SKM-1 (cell line): ENCODE measurements around the gene H3-3A.

Experiments used
- DNase-seq: peaks from one replicate; lab custom pipeline; 2025; ENCODE audit not compliant: unreplicated experiment; lab: John Stamatoyannopoulos, UW

Gene H3-3A

DNA sequence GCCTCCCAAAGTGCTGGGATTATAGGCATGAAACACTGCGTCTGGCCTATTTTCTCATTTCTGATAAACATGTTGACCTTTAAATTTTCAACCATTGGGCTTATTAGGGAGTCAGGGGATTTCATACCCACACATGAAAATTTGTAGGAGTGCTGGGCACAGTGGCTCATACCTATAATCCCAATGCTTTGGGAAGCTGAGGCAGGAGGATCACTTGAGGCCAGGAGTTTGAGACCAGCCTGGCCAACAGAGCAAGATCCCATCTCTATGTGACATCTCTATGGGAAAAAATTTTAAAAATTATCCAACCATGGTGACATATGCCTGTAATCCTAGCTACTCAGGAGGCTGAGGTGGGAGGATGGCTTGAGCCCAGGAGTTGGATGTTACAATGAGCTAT, 10.5 kb upstream of the H3-3A start:
- no peak for DNase-seq

DNA sequence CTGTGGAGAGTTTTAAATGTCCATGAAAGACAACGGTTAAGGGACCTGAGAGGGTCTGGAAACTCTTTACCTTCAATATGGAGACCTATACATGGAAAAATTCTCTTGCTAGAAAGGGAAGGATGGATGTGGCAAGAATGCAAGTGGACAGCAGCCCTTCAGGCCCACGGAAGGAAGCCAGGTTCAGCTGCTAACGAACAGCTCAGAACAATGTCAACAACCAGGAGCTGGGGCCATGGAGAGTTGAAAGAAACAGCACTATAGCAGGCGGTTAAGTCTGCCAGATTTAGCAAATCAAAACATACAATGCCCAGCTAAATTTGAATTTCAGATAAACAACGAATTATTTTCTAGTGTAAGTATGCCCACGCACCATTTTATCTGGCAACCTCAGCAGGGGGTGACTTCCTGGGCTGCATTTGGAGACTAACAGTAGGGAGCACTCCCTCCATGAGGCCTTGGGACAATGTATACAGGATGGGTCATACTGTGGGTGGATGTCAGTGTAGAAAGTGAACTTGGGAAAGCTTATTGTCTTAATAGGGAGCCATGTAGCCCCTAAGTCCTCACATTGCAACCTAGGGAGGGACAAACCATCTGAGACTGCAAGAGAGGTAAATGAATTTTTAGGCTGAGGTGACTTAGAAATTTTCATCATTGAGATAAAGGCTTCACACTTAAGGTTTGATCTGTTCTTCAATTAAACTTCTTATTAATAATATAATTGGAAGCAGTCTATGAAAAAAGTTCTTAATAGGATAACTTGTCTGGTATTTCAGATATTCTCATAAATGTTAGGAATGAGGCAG, 7.8 kb upstream of the H3-3A start:
- DNase-seq: no peak

DNA sequence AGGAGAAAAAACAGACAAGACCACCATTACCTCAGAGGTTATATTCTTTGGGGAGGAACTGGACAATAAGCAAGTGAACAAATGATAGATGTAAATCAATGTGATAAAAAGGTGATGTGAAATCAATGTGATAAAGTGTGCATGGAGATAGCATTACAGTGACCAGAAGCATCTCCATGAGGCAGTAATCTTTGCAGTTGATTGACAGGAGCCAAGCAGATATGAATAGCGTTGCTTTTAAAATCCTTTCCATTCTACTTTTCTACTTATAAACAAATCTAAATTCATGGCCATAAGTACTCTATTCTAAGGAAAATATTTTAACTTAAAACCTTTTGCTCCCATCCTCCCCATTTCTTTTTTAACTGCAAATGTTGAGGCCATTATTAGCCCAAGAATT, 2.8 kb upstream of the H3-3A start:
- DNase-seq: no peak

DNA sequence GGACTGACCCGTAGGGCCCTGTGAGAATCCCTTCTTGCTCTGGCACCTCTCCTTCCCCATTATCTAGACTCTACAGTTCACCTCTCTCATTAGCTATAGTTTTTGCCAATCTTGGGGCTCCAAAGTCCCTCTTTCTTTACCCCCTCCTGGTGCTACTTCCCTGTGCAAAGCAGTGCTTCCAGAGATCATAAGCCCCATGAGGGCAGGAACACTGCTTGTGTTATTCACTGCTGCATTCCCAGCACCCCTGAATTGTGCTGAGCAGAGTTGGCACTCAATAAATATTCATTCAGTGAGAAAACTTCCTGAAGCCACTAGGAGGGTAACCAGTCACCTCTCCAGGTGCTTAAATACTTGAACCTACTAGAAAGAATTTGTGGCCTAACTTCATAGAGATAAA, 2.1 kb upstream of the H3-3A start:
- DNase-seq: no peak

DNA sequence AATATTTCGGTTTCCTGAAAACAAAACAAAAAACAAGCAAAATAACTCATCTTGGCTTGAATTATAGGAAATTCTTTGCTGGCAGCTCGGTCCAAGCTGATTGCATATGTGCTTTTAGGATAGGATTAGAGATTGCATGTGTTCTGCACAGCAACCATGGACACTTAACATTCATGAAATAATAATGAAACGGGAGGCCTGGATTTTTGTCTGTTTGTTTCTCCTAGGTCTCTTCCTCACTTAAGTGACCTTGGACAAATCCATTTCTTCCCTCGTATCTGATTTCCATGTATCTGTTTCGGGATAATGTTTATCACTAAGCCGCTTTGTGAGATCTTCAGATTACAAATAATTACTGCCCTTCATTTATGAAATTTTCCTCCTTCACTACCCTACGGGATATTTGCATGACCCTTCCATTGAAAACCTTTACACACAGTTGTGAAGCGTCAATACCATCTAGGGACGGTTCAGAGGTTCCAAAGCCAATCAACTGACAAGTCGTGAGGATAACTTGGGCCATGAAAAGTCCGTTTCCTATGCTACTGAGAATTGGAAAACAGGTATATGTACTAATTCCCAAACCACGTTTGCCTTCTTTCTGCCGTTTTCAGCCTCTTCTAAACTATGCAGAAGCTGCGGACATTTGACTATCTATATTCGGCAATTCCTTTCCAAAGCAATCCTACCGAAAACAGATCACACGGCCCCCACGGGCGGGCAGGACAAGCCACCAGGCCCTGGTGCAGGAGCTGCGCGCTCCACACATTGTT, 1.3 kb upstream of the H3-3A start:
- DNase-seq: no peak

DNA sequence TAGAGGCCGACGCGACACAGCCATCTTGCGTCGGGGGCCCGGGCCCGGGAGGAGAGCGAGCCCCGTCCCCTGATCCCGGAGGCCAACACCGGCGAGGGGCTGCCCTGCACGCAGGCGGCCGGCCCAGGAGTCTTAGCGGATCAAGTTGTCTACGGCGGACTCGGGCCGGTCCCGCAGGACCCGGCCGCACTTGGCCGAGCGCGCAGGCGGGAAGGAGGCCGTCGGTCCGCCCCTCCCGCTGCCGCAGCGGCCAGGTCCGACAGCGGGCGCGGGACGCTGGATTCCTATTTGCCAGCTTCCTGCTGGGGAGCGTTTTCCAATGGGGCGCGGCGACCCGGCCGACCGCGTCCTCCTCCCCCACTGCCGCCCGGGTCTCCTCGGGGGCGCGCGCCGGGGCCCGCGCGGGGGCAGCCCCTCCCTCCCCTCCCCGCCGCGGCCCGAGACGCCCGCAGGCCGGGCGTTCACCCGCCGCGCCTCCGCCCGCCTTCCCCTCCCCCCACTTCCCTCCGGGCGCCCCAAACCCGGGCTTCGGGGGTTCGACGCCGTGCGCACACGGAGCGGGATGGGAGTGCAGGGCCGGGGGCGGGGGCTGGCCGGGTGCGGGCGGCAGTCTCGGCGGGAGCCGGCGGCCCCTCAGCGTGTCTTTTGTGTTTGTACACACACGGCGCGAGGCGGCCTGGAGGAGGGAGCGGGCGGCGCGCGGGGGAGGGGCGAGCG, 517 bp upstream of the H3-3A start:
- peak; percentile 67 for DNase-seq

DNA sequence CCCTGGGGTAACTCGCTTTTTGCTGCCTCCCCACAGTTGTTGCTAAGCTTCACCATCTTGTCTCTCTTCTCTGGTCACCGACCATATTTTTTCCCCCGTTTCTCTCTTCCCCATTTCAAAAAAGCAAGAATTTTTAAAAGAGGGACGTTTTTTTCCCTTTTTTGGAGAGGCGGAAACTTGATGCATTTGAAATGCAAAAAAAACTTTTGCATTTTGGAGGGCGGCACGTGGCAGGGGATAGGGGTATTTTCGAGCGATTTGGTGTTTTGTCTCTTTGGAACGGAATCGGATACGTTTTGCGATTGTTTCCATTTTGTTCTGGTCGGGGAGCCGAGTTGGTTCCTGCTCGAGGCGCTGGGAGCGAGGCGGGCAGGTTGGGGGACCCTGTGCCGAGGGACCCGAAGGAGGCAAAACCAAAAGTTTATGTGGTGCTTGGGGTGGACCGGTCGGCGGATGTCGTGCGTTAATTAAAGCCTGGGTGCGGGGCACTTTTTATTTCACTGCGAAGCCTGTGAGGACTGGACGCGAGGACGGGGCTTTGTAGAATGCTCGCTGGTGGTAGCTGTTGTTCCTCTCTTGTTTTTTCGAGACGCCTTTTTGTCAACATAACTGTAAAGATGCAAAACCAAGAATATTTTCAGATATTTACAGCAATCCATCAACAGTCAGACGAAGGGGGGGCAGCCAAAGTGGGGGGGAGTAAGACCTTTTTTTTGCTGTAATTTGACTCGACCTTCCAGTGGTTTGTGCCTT, 884 bp downstream of the H3-3A start:
- DNase-seq: peak; percentile 47

DNA sequence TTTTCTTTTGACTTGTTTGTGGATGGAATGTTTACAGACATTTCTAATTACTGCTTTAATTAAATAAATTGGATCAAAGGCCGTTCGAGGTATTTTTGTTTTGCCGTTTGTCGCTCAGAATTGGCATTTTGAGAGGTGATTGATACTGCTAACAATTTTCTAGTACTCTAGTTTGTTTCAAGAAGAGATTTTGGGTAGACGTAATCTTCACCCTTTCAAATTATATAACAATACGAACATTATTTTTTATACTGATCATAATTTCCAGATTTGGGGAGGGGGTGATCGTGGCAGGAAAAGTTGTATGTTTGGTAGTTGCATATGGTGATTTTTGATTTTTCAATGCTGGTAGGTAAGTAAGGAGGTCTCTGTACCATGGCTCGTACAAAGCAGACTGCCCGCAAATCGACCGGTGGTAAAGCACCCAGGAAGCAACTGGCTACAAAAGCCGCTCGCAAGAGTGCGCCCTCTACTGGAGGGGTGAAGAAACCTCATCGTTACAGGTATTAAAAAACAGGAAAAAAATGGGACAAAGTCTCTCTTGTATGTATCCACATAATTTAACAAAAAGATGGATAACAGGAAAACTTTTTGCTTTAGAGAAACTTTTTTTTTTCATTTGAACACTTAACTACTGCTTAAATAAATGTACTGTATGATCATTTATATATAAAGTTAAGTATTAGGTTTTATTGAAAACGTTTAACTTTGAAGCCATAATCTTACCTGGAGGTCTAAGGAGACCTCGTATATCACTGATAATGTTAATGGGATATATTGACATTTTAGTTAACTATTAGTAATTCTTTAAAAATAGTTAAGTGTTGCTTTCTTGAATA, 1.7 kb downstream of the H3-3A start:
- DNase-seq: peak; percentile 65

DNA sequence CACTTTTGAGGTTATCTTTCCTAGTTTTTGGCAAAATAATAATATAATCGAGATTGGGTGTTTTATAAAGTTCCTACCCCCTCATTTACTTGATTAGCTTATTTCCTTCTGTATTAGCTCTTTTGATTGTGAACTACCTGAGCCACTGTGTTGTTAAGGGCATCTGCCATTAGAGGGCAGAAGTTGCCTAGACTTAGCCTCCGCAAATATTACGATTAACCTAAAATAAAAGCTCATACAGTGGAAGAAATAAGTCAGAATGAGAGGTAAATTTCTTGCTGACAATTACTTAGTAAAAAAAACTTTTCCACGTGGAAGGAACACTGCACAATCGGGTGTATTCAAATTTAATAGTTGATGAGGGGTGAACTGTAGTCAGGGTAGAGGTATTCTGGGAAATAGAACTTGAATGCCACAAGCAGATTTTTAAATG, 2.3 kb downstream of the H3-3A start:
- peak; percentile 57 for DNase-seq

DNA sequence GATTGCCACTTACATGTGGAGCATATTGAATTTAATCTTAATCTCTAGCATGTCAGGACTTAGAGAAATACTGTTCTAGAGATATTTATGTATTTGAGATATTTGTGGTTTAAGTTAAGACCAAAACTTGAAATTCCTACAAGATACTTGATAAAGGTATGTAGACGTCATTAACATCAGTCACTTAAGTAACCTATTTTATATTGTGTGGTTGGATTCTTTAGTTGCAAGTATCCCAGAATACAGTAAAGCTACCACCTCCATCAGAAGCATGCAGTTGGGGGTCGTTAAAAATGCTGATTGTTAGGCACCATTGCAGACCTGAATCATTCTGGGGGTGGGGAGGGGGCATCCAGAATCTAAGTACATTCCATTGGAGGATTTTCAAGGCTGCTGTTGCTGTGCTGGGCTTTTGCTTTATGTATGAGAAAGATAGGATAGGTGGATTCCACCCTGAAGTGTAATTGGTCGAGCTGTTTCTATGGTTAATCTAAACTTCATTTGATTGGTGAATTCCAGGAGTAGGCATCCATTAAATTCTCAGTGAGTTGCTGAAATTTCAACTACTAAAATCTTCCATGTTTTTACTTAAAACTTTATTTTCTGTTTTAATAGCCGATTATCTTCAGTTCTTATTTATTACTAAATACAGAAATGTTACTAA, 4.0 kb downstream of the H3-3A start:
- no peak for DNase-seq

DNA sequence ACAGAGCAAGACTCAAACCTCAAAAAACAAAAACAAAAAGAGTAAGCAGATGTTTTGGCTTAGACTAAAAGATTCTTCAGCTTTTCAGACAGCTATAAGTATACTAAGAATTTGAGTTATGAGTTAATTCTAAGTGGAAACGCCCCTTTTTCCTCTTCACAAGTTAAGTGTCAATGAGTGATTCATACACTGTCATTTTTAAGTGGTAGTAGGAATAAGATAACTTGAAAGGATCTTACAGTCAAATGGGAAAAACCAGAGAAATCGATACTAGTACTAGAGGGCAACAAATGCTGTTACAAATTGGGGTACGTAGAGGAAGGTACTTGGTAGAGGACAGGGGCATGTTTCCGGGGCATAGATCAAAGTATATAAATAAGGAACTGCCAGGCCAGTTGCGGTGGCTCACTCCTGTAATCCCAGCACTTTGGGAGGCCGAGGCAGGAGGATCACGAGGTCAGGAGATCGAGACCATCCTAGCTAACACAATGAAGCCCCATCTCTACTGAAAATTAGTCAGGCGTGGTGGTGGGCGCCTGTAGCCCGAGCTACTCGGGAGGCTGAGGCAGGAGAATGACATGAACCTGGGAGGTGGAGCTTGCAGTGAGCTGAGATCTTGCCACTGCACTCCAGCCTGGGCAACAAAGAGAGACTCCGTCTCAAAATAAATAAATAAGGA, 7.4 kb downstream of the H3-3A start:
- DNase-seq: no peak

DNA sequence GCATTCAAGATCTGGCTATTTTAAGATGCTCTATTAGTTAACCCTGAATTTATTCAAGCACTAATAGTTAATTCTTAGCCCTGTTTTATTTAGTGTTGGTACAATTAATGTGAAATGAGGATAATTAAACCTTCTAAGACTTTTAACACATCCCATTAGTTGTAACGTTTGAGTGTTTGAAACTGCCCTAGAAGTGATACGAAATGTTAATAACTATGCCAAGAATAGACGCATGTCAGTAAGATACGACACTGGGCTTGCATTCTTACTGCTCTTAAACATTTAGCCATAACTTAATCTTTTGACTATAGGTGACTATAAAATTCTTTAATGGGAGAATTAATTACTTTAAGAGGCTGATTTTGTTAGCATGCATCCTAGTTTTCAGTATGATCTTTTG, 9.8 kb downstream of the H3-3A start:
- DNase-seq: no peak

DNA sequence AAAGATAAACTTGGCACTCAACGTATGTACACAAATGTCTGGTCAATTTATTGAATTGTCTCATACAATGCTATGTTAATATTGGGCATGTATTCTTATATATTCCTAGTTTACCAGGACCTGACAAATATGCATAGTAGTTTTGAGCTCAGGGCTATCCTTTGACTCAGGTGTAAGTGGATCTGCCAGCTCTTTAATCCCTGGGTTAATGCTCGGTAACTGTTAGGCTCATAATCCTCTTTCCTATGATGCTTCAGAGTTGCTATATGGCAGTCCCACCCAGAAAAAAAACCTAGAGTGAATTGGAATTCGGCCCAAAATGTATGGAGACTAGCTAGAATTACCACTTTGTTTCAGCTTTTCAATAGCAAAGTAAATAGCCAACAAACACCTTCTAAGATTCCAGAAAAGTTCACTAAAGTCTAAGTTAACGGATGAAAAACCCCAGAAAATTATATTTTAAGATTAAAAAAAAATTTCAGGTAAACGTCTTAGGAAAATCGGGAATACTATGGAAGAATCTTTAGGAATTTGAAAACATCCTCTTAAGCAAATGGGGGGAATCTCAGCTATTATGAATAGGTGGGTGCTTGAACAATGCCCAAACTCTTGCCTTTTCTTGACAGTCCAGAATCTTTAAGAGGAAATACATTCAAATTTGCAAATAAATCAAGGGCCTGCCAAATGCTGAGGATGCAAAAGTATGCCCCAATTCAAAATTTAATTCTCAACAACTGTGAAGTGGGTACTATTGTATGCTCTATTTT, 10.9 kb downstream of the H3-3A start:
- no peak for DNase-seq

DNA sequence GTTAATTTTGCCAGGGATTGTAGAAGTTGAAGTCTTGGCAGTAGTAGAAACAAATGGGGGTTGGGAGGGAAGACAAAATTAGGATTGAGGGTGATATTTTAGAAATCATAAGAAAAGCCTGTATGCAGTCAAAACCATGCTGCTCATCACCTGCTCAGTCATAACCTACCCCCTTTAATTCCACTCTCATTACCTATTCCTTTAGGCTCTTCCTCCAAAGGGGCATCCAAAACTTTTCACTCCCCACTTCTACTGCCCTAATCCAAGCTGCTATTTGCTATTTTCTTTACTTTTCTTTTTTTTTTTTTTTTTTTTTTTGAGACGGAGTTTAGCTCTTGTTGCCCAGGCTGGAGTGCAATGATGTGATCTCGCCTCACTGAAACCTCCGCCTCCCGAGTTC, 11.5 kb downstream of the H3-3A start:
- DNase-seq: no peak

DNA sequence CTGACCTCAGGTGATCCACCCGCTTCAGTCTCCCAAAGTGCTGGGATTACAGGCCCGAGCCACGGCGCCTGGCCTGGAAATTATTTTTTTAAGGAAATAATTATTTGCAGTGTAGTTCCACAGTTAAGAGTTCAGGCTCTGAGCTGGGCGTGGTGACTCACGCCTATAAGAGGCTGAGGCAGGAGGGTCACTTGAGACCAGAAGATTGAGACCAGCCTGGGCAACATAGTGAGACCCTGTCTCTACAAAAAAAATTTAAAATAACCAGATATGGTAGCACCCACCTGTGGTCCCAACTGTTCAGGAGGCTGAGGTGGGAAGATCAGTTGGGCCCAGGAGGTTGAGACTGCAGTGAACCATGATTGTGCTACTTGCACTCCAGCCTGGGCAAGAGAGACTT, 13.9 kb downstream of the H3-3A start:
- no peak for DNase-seq

DNA sequence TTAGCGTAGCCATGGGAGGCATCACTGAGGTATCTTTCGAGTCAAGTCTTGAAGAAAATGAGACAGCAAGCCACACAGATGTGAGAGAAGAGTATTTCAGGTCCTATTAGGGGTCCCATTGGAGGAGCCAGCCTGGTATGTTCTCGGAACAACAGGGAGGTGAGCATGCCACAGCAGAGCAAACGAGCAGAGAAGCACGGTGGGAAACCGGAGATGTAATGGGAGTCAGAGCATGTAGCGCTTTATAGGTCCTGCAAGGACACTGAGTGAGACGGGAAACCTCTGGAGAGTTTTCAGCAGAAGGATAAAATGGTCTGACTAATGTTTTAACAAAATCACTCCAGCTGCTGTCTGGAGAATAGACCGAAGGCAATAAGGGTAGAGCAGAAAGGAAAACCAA, 15.9 kb downstream of the H3-3A start:
- DNase-seq: no peak

DNA sequence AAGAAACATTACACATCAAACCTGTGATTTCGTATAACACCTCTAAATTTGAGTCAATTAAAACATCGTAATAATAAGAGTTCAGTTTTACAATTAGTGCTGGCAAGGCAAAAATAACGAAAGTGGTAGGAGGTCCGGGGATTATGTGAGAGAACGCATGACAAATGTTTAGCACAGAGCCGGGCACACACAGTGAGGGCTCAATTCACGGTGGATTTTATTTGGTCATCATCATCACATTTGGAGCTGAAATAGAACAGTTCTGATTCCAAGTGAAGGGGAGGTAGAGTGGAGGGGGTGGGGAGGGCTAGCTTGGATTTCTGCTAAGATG, 20.0 kb downstream of the H3-3A start:
- DNase-seq: no peak

DNA sequence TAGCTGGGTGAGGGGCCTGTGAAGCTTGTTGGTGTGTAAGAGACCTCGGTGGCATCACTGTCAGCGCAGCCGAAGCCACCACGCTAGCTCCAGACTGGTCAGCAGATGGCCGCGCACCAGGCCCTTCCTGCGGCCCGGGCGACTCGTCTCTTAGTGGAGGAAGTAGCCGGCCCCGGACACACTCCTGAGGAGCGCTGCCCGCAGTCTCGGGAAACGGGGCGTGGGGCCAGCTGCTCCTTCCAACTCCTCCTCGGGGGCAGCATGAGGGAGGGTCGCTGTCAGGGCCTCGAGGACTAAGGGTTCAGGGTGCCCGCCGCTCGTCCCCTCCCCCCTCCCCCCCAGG, 20.4 kb downstream of the H3-3A start:
- no peak for DNase-seq
